HG02870 (cell line): Measurements from ENCODE around the gene ARHGAP25.

Experiments
- ATAC-seq: cut with Tn5 transposase; IDR thresholded peaks from one replicate; pipeline ENCODE4 v1.9.1; 2021; ENCODE audit warnings: mild to moderate bottlenecking, moderate library complexity; ENCODE audit not compliant: unreplicated experiment

ARHGAP25 gene

DNA sequence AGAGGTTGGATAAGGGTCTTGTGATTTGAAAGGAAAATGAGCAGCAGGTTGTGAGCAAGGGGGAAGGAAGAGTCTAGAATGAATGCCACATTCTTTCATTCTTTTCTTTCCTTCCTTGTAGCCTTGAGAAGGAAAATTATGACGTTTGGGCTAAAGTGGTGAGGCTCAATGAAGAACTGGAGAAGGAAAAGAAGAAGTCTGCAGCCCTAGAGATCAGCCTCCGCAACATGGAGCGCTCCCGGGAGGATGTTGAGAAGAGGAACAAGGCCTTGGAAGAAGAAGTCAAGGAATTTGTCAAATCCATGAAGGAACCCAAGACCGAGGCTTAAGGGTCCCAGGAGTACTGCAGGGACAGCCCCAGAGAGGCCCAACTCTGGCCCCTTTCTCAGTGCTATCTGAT, 91.3 kb downstream of the ARHGAP25 start:
- ATAC-seq = no peak

DNA sequence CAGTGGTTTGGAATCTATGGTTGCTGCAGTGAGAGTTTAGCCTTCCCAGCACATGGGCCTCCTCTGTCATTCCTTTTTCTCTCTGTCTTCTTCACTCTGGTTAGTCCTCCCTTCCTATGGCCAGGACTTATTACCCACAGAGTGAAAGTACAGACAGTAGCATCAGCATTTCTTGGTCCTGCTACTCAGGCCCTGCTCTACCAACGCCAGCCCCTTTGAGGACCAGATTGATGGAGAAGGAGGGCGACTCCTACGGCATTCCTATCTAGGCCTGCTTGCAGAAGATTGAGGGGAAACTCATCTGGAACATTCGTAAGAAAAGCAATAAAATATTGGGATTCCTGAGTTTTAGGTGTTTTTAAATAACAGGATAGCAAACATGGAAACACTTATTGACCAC, 93.1 kb downstream of the ARHGAP25 start:
- no peak for ATAC-seq

DNA sequence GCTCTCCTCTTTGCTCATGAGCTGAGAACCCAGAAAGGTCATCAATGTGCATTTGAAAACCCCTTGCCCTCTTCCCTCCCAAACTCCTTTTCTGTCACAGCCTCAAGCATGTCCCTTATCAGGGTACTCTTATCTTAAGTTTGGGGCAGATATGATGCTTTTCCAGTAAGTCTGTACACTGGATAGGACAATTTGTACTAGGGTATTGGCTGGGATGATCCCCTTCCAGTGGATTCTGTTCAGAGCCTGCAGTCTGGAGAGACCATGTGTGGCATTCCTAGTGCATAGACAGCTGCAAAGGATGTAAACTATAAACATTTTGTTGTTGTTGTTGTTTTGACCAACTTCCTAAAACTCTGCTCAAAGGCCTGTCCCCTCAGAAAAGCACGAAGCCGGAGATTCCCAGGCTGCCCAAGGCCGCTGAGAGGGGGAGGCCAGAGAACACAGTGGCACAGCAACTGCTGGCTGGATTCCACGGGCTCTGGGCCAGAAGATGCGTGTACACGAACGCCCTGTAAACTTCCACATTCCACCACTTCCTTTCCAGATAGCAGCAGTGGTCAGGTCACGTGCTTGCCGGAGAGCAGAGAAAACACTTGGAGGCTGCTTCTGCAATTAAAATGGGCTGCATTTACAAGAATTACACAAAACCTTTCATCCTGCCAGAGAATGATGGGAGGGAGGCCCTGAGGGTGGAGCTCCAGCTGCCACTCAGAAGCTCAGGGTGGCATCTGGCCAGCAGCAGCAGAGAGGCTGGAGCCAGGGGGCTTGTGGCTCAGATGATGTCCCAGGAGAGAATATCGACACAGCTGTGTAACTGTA, 94.5 kb downstream of the ARHGAP25 start:
- ATAC-seq = no peak

DNA sequence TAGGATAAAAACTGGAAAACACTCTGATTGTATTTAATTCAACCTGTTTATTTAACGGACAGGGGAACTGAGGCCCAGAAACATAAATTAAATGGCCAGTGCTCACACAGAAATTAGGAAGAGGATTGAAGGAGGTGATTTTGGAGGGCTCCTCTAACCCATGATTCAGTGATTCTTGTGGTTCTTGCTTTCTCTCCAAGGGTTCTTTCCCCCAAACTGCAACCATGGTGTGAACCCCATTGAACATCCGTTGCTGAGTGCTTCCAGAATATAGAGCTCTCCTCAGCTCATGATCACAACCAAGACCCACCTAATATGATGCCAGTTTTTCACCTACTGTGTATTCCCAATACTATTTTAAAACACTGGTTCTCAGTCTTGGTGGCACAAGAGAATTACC, 95.1 kb downstream of the ARHGAP25 start:
- no peak for ATAC-seq

DNA sequence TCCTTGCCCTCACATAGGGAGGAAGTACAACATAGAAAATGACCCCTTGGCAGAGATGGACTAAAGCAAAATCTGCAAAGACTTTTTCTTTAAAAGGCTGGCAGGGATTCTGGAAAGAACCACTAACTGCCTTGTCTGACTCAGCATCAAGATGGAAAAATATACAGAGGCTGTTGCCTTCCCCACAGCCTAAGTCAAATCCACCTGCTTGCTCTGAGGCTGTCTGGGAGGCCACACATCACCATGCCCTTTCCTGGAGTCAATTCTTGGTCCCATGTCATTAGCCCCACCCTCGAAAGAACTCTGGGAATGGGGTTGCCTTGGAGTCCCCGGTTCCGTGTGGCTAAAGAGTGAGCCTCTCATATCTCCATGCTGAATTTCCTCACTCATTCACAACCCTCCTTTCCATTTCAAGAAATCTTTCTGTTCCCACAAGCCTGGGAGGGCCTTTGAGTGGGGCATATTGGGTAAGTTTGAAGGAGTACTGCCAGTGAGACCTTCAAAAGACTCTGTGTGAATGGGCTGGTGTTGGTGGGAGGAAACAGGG, 97.1 kb downstream of the ARHGAP25 start:
- no peak for ATAC-seq

DNA sequence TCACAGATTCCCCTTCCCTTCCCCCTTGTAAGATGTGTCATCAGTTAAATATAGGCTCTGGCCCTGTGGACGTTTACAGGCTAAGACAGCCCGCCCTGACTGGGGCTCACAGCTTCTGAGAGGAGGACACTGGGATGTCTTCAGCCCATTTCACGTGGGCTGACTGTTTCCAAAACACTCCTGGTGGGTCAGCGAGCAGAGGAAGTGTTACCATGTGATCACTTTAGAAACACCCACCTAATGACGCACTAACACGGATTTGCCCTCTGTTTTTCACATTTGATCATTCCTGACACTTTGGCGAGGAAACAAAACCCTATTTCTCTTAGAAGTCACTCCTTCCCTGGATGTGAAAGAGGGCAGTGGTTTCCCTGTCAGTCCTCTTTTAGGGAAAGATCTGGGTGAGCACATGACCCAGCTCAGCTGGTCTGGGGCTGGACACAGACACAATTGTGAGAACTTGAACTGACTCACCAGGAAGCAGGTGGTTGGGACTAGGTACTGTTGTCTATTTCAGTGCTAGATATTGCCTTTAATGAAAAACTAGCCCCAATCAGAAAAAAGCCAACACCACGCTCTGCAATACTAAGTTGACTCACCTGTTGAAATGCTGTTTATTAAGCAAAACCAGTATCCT, 97.7 kb downstream of the ARHGAP25 start:
- ATAC-seq = peak; percentile 77

DNA sequence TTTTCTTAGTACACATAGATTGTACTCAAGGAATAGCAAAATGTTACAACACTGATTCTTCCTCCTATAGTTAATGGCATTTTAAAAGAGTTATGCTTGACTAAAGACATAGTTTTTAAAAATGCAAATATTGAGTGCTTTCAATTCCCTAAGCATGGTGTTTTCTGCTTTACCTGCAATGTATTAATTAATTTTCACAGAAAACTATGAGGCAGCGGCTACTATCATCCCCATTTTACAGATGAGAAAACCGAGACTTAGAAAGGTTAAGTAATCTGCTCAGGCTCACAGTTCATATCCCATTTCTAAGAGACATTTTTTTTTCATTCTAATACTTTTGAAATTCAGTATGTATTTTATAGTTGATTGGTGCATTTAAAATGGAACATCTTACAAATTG, 98.6 kb downstream of the ARHGAP25 start:
- no peak for ATAC-seq

DNA sequence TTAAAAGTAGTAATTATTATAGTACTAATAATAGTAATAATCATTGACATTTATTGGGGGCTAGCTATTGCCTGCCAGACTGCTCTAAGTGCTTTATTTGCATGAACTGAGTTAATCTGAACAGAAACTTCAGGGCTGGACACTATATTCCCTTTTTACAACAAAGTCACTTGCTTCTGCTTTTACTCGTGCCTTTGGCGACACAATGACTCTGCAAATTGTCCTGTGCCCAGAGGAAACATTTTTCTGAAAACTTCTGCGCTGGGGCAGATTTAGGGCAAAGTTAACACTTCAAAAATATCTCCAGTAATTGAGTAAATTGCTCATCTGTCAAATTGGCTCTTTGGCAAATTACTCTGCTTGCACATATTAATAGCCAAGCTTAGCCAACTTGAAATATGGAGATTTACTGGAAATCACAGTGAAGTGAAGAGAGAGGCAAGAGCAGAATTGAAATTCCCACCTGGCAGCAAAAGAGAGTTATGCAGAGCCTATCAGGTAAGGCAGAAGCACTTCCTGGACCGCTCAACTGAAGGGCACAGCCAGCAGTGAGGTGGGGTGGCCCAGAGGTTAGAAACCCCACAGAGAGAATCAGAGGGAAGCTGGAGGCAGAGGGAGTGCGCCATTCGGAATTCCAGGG, 100.2 kb downstream of the ARHGAP25 start:
- ATAC-seq = no peak

DNA sequence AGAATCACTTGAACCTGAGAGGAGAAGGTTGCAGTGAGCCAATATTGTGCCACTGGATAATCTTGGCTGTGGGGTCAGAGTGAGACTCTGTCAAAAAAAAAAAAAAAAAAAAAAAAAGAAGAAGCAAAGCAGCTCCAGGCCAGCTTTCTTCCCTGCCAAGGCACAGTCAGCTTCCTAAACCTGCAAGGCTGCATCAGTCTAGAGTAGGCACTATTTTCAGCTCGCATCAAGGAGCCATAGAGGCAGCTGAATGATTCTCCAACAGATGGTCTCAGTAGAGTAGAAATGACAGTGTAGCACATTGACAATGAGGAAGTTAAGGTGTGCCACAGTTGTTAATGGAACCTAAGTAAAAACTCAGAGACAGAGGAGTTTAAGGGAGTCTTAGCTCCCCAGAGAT, 101.0 kb downstream of the ARHGAP25 start:
- ATAC-seq = no peak

DNA sequence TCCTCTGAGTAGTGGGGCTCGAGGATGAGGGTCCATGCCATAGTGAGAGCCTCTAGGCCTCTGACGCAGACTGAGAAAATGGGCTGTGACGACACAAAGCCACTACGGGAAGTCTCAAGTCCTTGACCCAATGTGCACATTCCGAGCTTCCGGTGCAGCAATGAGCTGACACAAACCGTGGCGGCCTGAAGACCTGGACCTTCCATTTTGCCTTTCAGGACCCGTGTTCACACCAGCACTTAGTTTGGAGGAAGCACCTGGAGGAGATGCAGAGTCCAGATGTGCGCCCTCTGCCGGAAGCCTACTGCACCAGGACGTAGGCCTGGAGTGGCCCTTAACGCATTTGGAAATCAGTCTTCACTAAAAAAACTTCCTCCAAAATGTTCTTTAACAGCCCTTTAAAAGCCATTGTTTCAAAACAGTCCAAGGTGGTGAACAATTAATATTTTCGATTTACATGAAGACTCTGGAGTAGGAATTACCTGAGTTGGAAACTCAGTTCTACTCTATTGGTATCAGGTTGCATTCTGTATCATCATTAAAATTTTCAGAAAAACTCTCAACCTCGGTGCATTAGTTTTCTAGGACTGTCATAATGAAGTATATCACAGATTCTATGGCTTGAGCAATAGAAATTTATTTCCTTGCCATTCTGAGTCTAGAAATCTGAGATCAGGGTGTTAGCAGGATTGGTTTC, 102.7 kb downstream of the ARHGAP25 start:
- no peak for ATAC-seq

DNA sequence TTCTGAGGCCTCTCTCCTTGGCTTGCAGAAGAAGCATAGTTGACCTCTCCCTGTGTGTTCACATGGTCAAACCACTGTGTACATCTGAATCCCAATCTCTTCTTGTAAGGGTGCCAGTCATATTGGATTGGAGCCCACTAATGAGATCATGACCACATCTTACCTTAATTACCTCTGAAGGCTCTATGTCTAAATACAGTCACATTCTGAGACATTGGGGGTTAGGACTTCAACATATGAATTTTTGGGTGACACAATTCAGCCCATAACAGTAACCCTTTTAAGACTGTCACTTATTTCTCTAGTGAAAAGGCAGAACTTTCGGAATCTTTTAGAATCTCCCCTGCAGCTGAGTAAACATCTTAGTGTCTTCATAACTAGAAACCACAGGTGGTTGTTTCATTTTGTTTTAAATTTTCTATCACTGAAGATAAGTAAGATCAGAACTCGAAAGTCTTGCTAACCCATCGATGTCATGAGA, 103.3 kb downstream of the ARHGAP25 start:
- peak; percentile 83 for ATAC-seq

DNA sequence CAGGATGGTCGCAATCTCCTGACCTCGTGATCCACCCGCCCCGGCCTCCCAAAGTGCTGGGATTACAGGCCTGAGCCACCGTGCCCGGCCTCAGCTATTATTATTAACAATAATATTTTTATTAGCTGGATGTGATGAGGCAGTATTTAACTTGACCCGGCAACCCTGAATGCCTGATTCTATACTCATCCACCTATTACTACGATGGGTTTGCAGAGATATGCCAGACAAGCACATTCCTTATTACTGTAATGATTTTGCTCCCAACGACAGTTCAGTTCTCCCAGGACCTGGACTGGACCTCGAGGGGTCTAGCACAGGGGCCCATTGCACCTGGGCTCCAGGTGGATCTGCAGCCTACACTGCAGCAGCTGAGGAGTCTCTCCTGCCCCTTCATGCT, 104.0 kb downstream of the ARHGAP25 start:
- no peak for ATAC-seq

DNA sequence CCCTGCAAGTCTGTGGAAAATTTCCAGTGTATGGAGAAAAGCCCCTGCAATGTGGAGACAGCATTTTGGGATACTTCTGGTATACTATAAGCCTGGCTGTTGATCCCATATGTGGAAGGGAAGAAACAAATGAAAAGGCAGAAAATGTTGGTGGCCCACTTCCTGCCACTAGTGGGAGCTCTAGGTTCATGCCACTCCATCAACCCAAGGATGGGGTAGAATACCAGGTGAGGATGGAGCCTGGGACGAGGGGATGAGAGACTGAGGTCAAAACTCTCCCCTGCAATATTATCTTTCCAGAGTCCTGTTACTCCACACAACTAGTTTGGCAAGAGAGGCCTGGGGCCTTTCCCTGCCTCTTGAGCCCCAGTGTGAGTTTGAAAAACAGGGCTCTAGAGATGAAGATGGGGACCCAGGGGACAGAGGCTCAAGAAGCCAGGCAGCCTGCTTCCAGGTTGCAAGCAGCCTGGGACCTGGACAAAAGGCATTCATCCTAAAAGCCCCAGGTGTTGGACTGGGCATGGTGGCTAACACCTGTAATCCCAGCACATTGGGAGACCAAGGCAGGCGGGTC, 104.7 kb downstream of the ARHGAP25 start:
- no peak for ATAC-seq

DNA sequence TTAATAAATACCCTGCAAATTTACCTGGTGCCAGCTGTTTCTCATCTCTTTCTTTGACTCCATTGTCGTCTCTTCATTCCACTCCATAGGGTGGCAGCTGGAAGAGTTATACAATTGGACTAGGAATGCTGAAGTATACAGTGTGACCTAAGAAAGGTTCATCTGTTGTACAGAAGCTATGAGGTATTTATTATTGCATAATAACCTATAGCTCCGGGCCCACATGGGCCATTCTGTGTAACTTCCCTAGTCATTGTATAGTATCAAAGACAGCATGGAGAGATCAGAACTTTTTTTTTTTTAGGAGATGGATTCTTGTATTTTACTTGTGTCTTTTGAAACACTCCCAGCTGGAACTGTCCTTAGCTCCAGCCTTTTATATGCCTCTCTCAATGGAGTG, 110.4 kb downstream of the ARHGAP25 start:
- no peak for ATAC-seq

DNA sequence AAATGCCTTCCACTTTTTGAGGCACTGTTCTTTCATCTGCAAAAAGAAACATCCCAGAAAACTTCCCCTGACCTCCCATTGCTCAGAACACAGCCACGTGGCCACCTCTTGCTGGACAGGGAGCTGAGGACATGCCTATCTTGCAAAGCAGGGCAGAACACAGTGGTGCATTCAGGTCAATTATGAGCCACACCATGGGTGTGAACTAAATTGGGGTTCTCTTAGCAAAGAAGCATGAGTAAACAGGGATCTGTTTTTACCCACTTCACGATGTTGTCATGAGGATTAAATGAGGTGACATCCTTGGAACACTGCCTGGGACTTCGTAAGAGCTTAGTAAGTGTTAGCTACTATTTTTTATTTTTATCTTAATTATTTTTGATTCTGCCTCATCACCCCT, 111.5 kb downstream of the ARHGAP25 start:
- no peak for ATAC-seq

DNA sequence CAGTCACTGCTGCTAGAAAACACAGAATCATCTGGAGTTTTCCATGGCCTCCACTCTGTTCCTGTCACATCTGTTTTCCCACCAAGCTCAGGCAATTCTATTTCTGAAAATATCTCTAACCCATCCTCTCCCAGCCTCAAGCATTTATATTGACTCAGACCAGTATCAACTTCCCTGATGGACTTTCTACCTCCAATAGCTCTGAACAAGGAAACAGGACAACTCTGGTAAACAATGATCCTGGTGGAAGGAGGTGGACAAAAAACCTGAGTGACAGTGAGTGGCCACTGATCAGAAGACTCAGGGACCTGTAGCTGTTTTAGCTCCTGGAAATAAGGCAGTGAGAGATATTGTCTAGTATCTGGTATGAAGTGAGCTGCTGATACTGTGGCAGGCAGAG, 113.1 kb downstream of the ARHGAP25 start:
- no peak for ATAC-seq

DNA sequence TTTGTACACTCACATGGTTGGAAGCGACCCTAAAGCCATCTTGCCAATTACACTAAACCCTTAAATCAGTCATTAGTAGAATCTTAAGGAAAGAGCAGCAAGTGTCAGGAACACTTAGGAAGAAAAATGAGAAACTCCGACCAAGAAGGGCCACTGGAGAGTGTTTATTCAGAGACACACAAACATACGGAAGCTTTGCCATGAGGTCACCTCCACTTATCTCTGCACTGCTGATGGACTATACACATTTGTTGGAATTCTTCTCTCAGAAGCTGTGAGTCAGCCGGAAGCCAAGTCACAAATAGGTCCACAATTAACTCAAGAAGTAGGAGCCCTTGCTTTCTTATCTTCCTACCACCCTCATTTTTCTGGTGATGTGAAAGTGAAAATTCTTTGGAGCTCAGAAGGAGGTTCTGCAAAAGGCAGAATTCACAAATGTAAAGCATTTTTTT, 115.0 kb downstream of the ARHGAP25 start:
- ATAC-seq = no peak

DNA sequence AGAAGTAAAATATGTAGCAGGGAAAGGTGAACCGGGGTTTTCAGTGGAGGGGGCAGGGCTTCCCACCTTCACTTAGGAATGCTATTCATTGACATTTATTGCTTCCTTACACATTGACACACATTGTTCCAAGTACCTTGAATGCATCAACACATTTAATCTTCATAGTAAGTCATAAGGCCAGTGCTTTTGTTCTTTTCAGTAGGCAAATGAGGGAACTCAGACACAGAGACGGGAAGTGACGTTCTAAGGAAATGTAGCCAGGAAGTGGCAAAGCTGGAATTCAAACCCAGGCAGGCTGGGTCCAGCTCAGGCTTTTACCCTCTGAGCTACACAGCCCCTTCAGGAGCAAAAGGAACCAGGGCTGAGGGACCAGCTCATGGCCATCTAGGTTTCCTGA, 115.9 kb downstream of the ARHGAP25 start:
- no peak for ATAC-seq

DNA sequence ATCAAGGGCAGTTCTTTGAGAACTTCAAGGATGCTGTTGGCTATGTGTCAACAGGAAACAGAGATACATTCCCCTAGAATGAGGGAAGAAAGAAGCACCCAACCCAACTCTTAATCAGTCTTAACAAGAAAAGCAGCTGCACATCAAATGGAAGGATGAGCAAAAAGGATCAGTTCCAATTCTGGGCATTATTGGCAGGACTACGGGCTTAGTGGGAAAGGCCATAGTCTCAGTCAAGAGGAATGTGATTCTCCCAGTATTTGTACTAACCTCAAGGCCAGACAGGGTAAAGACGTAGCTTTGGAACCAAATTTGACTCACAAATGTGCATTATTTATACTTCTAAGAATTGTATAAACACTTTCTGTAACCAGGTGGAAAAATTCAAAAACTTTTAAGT, 118.4 kb downstream of the ARHGAP25 start:
- ATAC-seq = no peak

DNA sequence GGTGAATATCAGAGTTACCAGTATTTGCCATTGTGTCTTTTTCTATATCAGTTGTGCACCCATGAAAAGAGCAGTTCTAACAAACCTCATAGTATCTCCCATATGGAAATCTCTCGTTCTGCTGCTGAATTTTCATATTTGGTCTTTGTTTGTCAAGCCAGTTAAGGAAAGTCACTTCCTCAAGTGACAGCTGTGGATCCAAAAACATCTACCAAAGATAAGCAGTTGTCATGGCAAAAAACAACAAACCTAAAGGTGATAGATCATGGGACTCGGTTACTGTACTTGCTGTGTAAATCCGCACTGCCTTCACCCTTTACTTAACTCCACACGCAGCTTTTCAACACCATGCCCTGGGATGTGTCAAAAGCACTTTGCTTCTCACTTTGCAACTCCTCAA, 119.3 kb downstream of the ARHGAP25 start:
- ATAC-seq = no peak

DNA sequence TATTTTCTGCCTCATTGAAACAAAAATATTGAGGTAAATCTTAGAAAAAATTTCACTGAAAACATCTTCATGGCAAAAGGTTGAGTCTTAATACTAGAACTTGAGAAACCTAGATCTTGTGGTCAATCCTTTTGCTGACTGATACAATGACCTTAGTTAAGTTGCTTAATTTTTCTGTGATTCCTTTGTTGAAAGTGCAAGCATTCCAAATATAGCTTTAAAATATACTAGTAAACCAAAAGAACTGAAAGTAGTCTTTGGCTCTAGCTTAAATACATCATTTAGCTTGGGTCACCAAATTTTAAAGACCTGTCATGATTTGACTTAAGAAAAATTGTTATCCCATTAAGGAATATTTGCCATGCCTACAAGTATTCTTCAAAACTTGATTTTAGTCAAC, 119.9 kb downstream of the ARHGAP25 start:
- ATAC-seq = no peak
